HG02943 (cell line): Measurements from ENCODE around the gene RANBP3.
"Not testable (repeated sequence)": the region's sequence is repeated elsewhere in the genome, so short reads cannot be mapped to it uniquely, and the experiment has no call there.

Experiments used
- ATAC-seq: cut with Tn5 transposase; IDR thresholded peaks from one replicate; pipeline ENCODE4 v1.9.1; 2021; ENCODE audit warnings: mild to moderate bottlenecking, low read depth, moderate library complexity; ENCODE audit not compliant: unreplicated experiment

The RANBP3 gene

GRCh38 chr19:6007866-6008265 lies 29.9 kb upstream of the RANBP3 start:
- ATAC-seq = no peak

- no peak for ATAC-seq
Observed at GRCh38 chr19:6006896-6007295, 29.0 kb upstream of the RANBP3 start.

- ATAC-seq = not testable (repeated sequence)
Observed at GRCh38 chr19:6006070-6006446, 28.1 kb upstream of the RANBP3 start.

GRCh38 chr19:6005321-6006069 lies 27.6 kb upstream of the RANBP3 start:
- ATAC-seq = no peak

- no peak for ATAC-seq
Observed at GRCh38 chr19:6003976-6004375, 26.0 kb upstream of the RANBP3 start.

GRCh38 chr19:6002591-6002990 lies 24.7 kb upstream of the RANBP3 start:
- ATAC-seq = no peak

GRCh38 chr19:6000228-6000847 lies 22.4 kb upstream of the RANBP3 start:
- no peak for ATAC-seq

- ATAC-seq = no peak
Observed at GRCh38 chr19:5999693-6000092, 21.8 kb upstream of the RANBP3 start.

GRCh38 chr19:5997371-5997770 lies 19.4 kb upstream of the RANBP3 start:
- no peak for ATAC-seq

- no peak for ATAC-seq
Observed at GRCh38 chr19:5996623-5997320, 18.8 kb upstream of the RANBP3 start.

GRCh38 chr19:5996102-5996501 lies 18.2 kb upstream of the RANBP3 start:
- no peak for ATAC-seq

GRCh38 chr19:5995606-5996005 lies 17.7 kb upstream of the RANBP3 start:
- ATAC-seq = no peak

- no peak for ATAC-seq
Observed at GRCh38 chr19:5994405-5995165, 16.6 kb upstream of the RANBP3 start.

GRCh38 chr19:5993648-5994358 lies 15.9 kb upstream of the RANBP3 start:
- ATAC-seq = no peak

- ATAC-seq = no peak
Observed at GRCh38 chr19:5993201-5993600, 15.3 kb upstream of the RANBP3 start.

GRCh38 chr19:5992756-5993155 lies 14.8 kb upstream of the RANBP3 start:
- no peak for ATAC-seq

GRCh38 chr19:5991244-5991838 lies 13.4 kb upstream of the RANBP3 start:
- no peak for ATAC-seq

- ATAC-seq = no peak
Observed at GRCh38 chr19:5990289-5990797, 12.4 kb upstream of the RANBP3 start.

GRCh38 chr19:5989388-5990074 lies 11.6 kb upstream of the RANBP3 start:
- ATAC-seq = no peak
